NB4 (cell line): ENCODE measurements around the gene ZNF692.

Source experiments
- DNase-seq: peaks from one replicate; pipeline ENCODE4 v3.0.0; 2010; ENCODE audit warnings: low read depth
- H3K4me3 ChIP-seq: one replicate; pipeline ENCODE4 v1.5.1; 2011; ENCODE audit warnings: mild to moderate bottlenecking, low read depth, low read length, moderate library complexity
- CTCF ChIP-seq: IDR thresholded peaks from one replicate; pipeline ENCODE4 v1.5.1; 2012; ENCODE audit warnings: low read depth, low read length
- MAX ChIP-seq: IDR thresholded peaks from 2 replicates; pipeline ENCODE4 v1.6.1; 2011; ENCODE audit warnings: low read depth, low read length
- MYC ChIP-seq: IDR thresholded peaks from 2 replicates; pipeline ENCODE4 v1.6.1; 2011; ENCODE audit warnings: low read depth, low read length
- POLR2A ChIP-seq: IDR thresholded peaks from 2 replicates; pipeline ENCODE4 v1.6.1; 2011; ENCODE audit warnings: mild to moderate bottlenecking; ENCODE audit not compliant: insufficient read length; ENCODE audit errors: extremely low read depth

ZNF692 gene

GRCh38 chr1:248840946-248841345 lies 17.9 kb downstream of the ZNF692 start:
- no peak for TF ChIP-seq MAX
- TF ChIP-seq MYC: no peak
- TF ChIP-seq POLR2A: no peak
- no peak for TF ChIP-seq CTCF
- H3K4me3 ChIP-seq: no peak overlapping the region
- no peak for DNase-seq

GRCh38 chr1:248839168-248839555 lies 19.7 kb downstream of the ZNF692 start:
- peak overlapping the region; percentile 84 for H3K4me3 ChIP-seq
- DNase-seq: no peak
- TF ChIP-seq MYC (no peak), MAX (no peak), POLR2A (no peak), CTCF (no peak)

GRCh38 chr1:248838357-248839167 lies 20.3 kb downstream of the ZNF692 start:
- peak overlapping the region; percentile 84 for H3K4me3 ChIP-seq
- peak; percentile 90 for DNase-seq
- TF ChIP-seq POLR2A: peak; percentile 79
- TF ChIP-seq CTCF: no peak

- H3K4me3 ChIP-seq: peak within 1 kb of the TSS; percentile 84
- TF ChIP-seq MYC (no peak), MAX (no peak), CTCF (no peak), POLR2A (peak; percentile 64)
- DNase-seq: peak; percentile 96
Measured at GRCh38 chr1:248837781-248838356, 21.0 kb downstream of the ZNF692 start, which contains the start of gene ZNF672. Gene ZNF672, plus strand, starts transcription at chr1:248838224. Its CDS starts 9,051 bp downstream, at chr1:248847275.

GRCh38 chr1:248837045-248837780 lies 21.7 kb downstream of the ZNF692 start:
- DNase-seq: no peak
- TF ChIP-seq MAX (no peak), MYC (no peak), CTCF (no peak), POLR2A (no peak)
- H3K4me3 ChIP-seq: peak overlapping the region; percentile 70
